OCI-LY3 (cell line): ENCODE data around the gene CD300LD.

Source experiments
- H2AFZ ChIP-seq: fragments of 200-600, 300-600 bp; shearing (Covaris generic); 2 replicates; pipeline ENCODE4 v1.6.0; 2014; ENCODE audit warnings: antibody characterized with exemption, low read depth, low read length
- H3K27ac ChIP-seq: fragments of 200-600, 300-600 bp; sonication (generic); 2 replicates; pipeline ENCODE4 v1.5.1; 2014; ENCODE audit warnings: mild to moderate bottlenecking, low read length, moderate library complexity, mixed read lengths
- H3K27me3 ChIP-seq: fragments of 200-600, 300-600 bp; sonication (generic); 2 replicates; pipeline ENCODE4 v1.6.1; 2014; ENCODE audit warnings: low read depth, low read length, mixed read lengths
- H3K36me3 ChIP-seq: fragments of 200-600, 300-600 bp; sonication (generic); replicated peaks from 2 replicates; pipeline ENCODE3; 2014; ENCODE audit warnings: low read depth, low read length, mixed read lengths
- H3K4me1 ChIP-seq: fragments of 300-600, 200-600 bp; sonication (generic); 2 replicates; pipeline ENCODE4 v1.6.1; 2014; ENCODE audit warnings: low read length, mixed read lengths
- H3K4me2 ChIP-seq: fragments of 200-600, 300-600 bp; sonication (generic); 2 replicates; pipeline ENCODE4 v1.6.1; 2014; ENCODE audit warnings: low read length, mixed read lengths
- H3K4me3 ChIP-seq: fragments of 300-600, 200-600 bp; sonication (generic); 2 replicates; pipeline ENCODE4 v1.5.1; 2014; ENCODE audit warnings: antibody characterized with exemption, mild to moderate bottlenecking, low read length, moderate library complexity
- H3K79me2 ChIP-seq: fragments of 300-600, 200-600 bp; shearing (Covaris generic); 2 replicates; pipeline ENCODE4 v1.6.1; 2014; ENCODE audit warnings: mild to moderate bottlenecking, low read length, mixed read lengths
- H3K9ac ChIP-seq: fragments of 300-600, 200-600 bp; shearing (Covaris generic); 2 replicates; pipeline ENCODE4 v1.6.0; 2014; ENCODE audit warnings: mild to moderate bottlenecking, low read length, moderate library complexity
- H3K9me3 ChIP-seq: fragments of 200-600, 300-600 bp; shearing (Covaris generic); 2 replicates; pipeline ENCODE4 v1.6.1; 2014; ENCODE audit warnings: low read length, mixed read lengths; ENCODE audit not compliant: insufficient read depth
- H4K20me1 ChIP-seq: fragments of 200-600, 300-600 bp; sonication (generic); 2 replicates; pipeline ENCODE4 v1.6.1; 2016; ENCODE audit warnings: low read length, mixed read lengths; ENCODE audit not compliant: insufficient read depth
- CTCF ChIP-seq: fragments of 200-600, 300-600 bp; sonication (generic); IDR thresholded peaks from 2 replicates; pipeline ENCODE4 v1.5.1; 2014; ENCODE audit warnings: antibody characterized with exemption, low read length, low read depth
- EZH2phosphoT487 ChIP-seq: fragments of 200-600 bp; shearing (Covaris generic); IDR thresholded peaks from 2 replicates; pipeline ENCODE4 v1.6.1; 2018; ENCODE audit warnings: antibody characterized with exemption, mixed run types, low read depth

Gene CD300LD

DNA sequence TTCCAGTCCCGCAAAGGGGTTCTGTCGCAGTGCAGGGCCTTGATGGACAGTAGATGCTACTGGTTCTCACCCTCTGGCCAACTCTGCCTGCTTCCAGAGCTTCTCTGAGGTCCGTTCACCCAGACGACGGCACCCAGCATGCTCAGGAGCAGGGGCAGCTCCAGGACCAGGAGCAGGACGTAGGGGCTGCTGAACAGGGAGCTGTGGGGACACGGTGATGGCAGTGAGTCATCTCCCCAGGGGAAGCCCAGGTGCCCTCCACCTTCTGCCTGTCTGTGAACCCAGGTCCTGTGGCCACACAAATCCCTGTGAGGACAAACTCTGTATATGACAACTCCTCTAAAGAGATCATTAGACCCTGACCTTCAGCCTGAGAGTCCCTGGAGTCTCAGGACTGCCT is 42.7 kb downstream of the CD300LD start:
- Histone ChIP-seq H3K79me2 (no peaks in the 10 kb centered on the region), H3K9me3 (no peaks in the 10 kb centered on the region), H3K27ac (no peak overlapping the region), H3K4me2 (no peak overlapping the region), H3K4me3 (no peak overlapping the region), H2AFZ (no peak overlapping the region), H4K20me1 (no peaks in the 10 kb centered on the region), H3K36me3 (no peaks in the 10 kb centered on the region), H3K9ac (no peak overlapping the region), H3K27me3 (peaks cover 28% of the 10 kb centered on the region), H3K4me1 (peaks cover 23% of the 10 kb centered on the region)
- TF ChIP-seq EZH2phosphoT487 (no peak), CTCF (no peak)

GRCh38 chr17:74547736-74548135 is 44.3 kb downstream of the CD300LD start:
- no peaks in the 10 kb centered on the region for H3K36me3 ChIP-seq
- H3K4me3 ChIP-seq, result no peak overlapping the region
- H2AFZ ChIP-seq, result no peak overlapping the region
- no peaks in the 10 kb centered on the region for H3K79me2 ChIP-seq
- no peaks in the 10 kb centered on the region for H4K20me1 ChIP-seq
- H3K4me1 ChIP-seq, result peaks cover 23% of the 10 kb centered on the region
- H3K9ac ChIP-seq, result no peak overlapping the region
- H3K4me2 ChIP-seq, result no peak overlapping the region
- H3K27me3 ChIP-seq, result peaks cover 14% of the 10 kb centered on the region
- no peaks in the 10 kb centered on the region for H3K9me3 ChIP-seq
- no peak overlapping the region for H3K27ac ChIP-seq
- no peak for TF ChIP-seq CTCF
- no peak for TF ChIP-seq EZH2phosphoT487

- Histone ChIP-seq H3K27ac (no peak overlapping the region), H3K36me3 (no peaks in the 10 kb centered on the region), H3K4me2 (no peak overlapping the region), H3K79me2 (no peaks in the 10 kb centered on the region), H3K4me3 (no peak overlapping the region), H4K20me1 (no peaks in the 10 kb centered on the region), H3K9me3 (no peaks in the 10 kb centered on the region), H3K4me1 (peaks cover 23% of the 10 kb centered on the region), H3K9ac (no peak overlapping the region), H2AFZ (no peak overlapping the region), H3K27me3 (peaks cover 11% of the 10 kb centered on the region)
- TF ChIP-seq CTCF (0 out of 2 replicates have a peak, but pooled peaks have one; percentile 5), EZH2phosphoT487 (no peak)
Measured at GRCh38 chr17:74547264-74547663, 44.8 kb downstream of the CD300LD start.

DNA sequence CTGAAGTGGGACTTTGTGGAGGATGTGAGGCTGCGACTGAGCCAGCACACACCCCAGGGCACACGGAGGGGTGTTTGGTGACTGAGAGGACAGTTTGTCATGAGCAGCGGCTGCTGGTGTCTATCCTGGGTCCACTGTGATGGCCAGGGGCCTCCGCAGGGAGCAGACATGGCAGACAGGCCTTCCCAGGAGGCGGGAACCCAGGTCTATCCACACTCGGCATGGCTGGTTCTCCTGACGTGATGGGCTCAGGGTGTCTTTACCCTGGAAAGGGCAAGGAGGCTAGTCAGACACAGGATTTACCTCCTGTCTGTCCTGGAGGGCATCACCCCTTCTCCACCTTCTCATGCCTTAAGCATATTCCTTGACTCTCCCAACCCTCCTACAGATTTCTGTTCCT is 45.5 kb downstream of the CD300LD start:
- H2AFZ ChIP-seq, result no peak overlapping the region
- no peaks in the 10 kb centered on the region for H3K79me2 ChIP-seq
- no peak overlapping the region for H3K4me3 ChIP-seq
- H3K4me2 ChIP-seq, result no peak overlapping the region
- H4K20me1 ChIP-seq, result no peaks in the 10 kb centered on the region
- TF ChIP-seq EZH2phosphoT487, result no peak
- no peak for TF ChIP-seq CTCF
- H3K27me3 ChIP-seq, result peaks cover 11% of the 10 kb centered on the region
- H3K9me3 ChIP-seq, result no peaks in the 10 kb centered on the region
- H3K9ac ChIP-seq, result no peak overlapping the region
- H3K36me3 ChIP-seq, result no peaks in the 10 kb centered on the region
- peaks cover 23% of the 10 kb centered on the region for H3K4me1 ChIP-seq
- H3K27ac ChIP-seq, result no peak overlapping the region
